K562 (cell line): ENCODE results near the gene RIOK3. TPM values are rescaled to one million over a fixed set of nuclear protein-coding genes. Genes with fewer than 3 reads are reported as not detected.

Source experiments
- ASH1L ChIP-seq: fragments of 450-650 bp; IDR thresholded peaks from 2 replicates; pipeline ENCODE4 v1.6.1; 2018; ENCODE audit warnings: borderline replicate concordance, mild to moderate bottlenecking, low read depth; ENCODE audit not compliant: partially characterized antibody
- CEBPG ChIP-seq, 3 experiments: fragments of 200-800 bp in 1 of 3; sonication (Bioruptor generic) in 1 of 3; sonication (generic) in 1 of 3; formaldehyde crosslinking in 1 of 3; IDR thresholded peaks in 2 of 3; conservative IDR thresholded peaks in 1 of 3; 2 replicates each; pipeline versions ENCODE4 v1.6.1 to v1.8.0; 2016 to 2022; ENCODE audit warnings: missing compliant biosample characterization in 2 of 3, missing genetic modification characterization in 2 of 3, mild to moderate bottlenecking in 1 of 3, missing genetic modification reagents in 1 of 3
- CHD2 ChIP-seq: IDR thresholded peaks from 2 replicates; pipeline ENCODE4 v1.6.1; 2011; ENCODE audit warnings: low read depth, low read length
- DDX20 ChIP-seq: fragments of 450-650 bp; IDR thresholded peaks from 2 replicates; pipeline ENCODE4 v1.6.1; 2016; ENCODE audit warnings: missing genetic modification characterization, low read depth, mild to moderate bottlenecking, missing compliant biosample characterization, moderate library complexity
- HMG20A ChIP-seq: fragments of 450-650 bp; formaldehyde crosslinking; conservative IDR thresholded peaks from 2 replicates; pipeline ENCODE4 v1.4.0; 2020; ENCODE audit warnings: mild to moderate bottlenecking, mixed read lengths
- HNRNPUL1 ChIP-seq: fragments of 200-400 bp; formaldehyde crosslinking; IDR thresholded peaks from 2 replicates; pipeline ENCODE4 v1.6.1; 2017; ENCODE audit warnings: low read length
- KLF10 ChIP-seq: fragments of 250-450 bp; sonication (Bioruptor Pico); IDR thresholded peaks from 2 replicates; pipeline ENCODE4 v1.6.1; 2021; ENCODE audit warnings: matching md5 sums
- MEIS2 ChIP-seq: fragments of 450-650 bp; IDR thresholded peaks from 2 replicates; pipeline ENCODE4 v1.6.1; 2014; ENCODE audit warnings: mild to moderate bottlenecking; ENCODE audit not compliant: partially characterized antibody
- PPARD ChIP-seq: fragments of 250-450 bp; sonication (Bioruptor Pico); IDR thresholded peaks from 2 replicates; pipeline ENCODE4 v1.8.0; 2022; ENCODE audit warnings: inconsistent platforms, mild to moderate bottlenecking, moderate library complexity
- PTBP1 ChIP-seq: fragments of 200-400 bp; formaldehyde crosslinking; IDR thresholded peaks from 2 replicates; pipeline ENCODE4 v1.6.1; 2017; ENCODE audit warnings: low read depth, low read length
- RHOXF2B ChIP-seq: fragments of 250-450 bp; sonication (Bioruptor Pico); conservative IDR thresholded peaks from 2 replicates; pipeline ENCODE4 v1.5.1; 2021
- SIN3A ChIP-seq, 2 experiments: fragments of 150-350 bp in 1 of 2; IDR thresholded peaks; 2 replicates each; pipeline ENCODE4 v1.6.1; 2011 to 2016; ENCODE audit warnings: borderline replicate concordance in 2 of 2, low read depth in 2 of 2, low read length in 2 of 2, mild to moderate bottlenecking in 2 of 2, moderate library complexity in 2 of 2; ENCODE audit not compliant: control insufficient read depth in 1 of 2
- SMARCB1 ChIP-seq: IDR thresholded peaks from 2 replicates; pipeline ENCODE4 v1.6.1; 2011; ENCODE audit warnings: improper control_type of control experiment, low read depth; ENCODE audit not compliant: insufficient read length
- STAT5B ChIP-seq: fragments of 250-450 bp; sonication (Bioruptor Pico); IDR thresholded peaks from 2 replicates; pipeline ENCODE4 v1.8.0; 2021; ENCODE audit warnings: mild to moderate bottlenecking, inconsistent platforms
- TRIM24 ChIP-seq, 2 experiments: fragments of 450-650 bp; IDR thresholded peaks; 2 replicates each; pipeline ENCODE4 v1.6.1; 2016
- ZBTB17 ChIP-seq: fragments of 450-650 bp; formaldehyde crosslinking; IDR thresholded peaks from 2 replicates; pipeline ENCODE4 v1.4.0; 2020; ENCODE audit warnings: mild to moderate bottlenecking
- ZBTB8A ChIP-seq: fragments of 450-650 bp; IDR thresholded peaks from 2 replicates; pipeline ENCODE4 v1.6.1; 2018; ENCODE audit warnings: mild to moderate bottlenecking, moderate library complexity; ENCODE audit not compliant: partially characterized antibody
- ZNF143 ChIP-seq: sonication (generic); formaldehyde crosslinking; IDR thresholded peaks from 2 replicates; pipeline ENCODE4 v1.9.0; 2022; ENCODE audit warnings: mild to moderate bottlenecking, missing genetic modification reagents
- ZNF175 ChIP-seq: fragments of 200-800 bp; sonication (Bioruptor generic); IDR thresholded peaks from 2 replicates; pipeline ENCODE4 v1.6.1; 2016; ENCODE audit warnings: low read depth, mild to moderate bottlenecking, missing genetic modification characterization, missing compliant biosample characterization
- ZNF76 ChIP-seq: fragments of 250-450 bp; sonication (Bioruptor Pico); IDR thresholded peaks from 2 replicates; pipeline ENCODE4 v1.4.0; 2020; ENCODE audit warnings: mild to moderate bottlenecking, moderate library complexity, borderline replicate concordance
- ZNF79 ChIP-seq: fragments of 250-450 bp; sonication (Bioruptor Pico); IDR thresholded peaks from 2 replicates; pipeline ENCODE4 v1.4.0; 2020; ENCODE audit warnings: low read depth, mild to moderate bottlenecking, moderate library complexity
- polyA plus RNA-seq, 8 experiments: library from polyadenylated mRNA; depleted of rRNA in 4 of 8; stranded (reverse) in 5 of 8; unstranded in 3 of 8; fragments of >200 nt; fragmentation: Nextera tagmentation in 2 of 8; fragmentation: Illumina TruSeq in 1 of 8; extraction: Ambion mirVana in 2 of 8; extraction: Trizol in 1 of 8; gene quantifications; 2 replicates each; pipeline versions ENCODE4 v1.2.1 to v1.2.3, GENCODE V29; 2011 to 2014; ENCODE audit warnings: inconsistent platforms in 1 of 8, missing spikeins in 1 of 8
- total RNA-seq, 7 experiments: library from RNA; depleted of rRNA in 6 of 7; stranded (reverse); fragments of >200 nt in 6 of 7; fragmentation: Illumina TruSeq in 2 of 7; extraction: Trizol in 2 of 7; gene quantifications; 2 replicates each; pipeline versions ENCODE4 v1.2.1 to v1.2.3, GENCODE V29; 2011 to 2021; ENCODE audit warnings: low replicate concordance in 1 of 7
- TF ChIP-seq, protein P1 (sequence below): fragments of 250-450 bp; sonication (Bioruptor Pico); IDR thresholded peaks from 2 replicates; pipeline ENCODE4 v1.4.0; 2020; ENCODE audit warnings: borderline replicate concordance
- TF ChIP-seq, protein P2 (sequence below): fragments of 450-650 bp; IDR thresholded peaks from 2 replicates; pipeline ENCODE4 v1.6.1; 2016; ENCODE audit warnings: antibody characterized with exemption

The RIOK3 gene
- total and polyA plus RNA-seq, 9 of the 15 experiments (the other 6 are each of a cell fraction or from before 2014, with no cell fraction given), result 21.4 to 89.5 (median 62.9) TPM

DNA sequence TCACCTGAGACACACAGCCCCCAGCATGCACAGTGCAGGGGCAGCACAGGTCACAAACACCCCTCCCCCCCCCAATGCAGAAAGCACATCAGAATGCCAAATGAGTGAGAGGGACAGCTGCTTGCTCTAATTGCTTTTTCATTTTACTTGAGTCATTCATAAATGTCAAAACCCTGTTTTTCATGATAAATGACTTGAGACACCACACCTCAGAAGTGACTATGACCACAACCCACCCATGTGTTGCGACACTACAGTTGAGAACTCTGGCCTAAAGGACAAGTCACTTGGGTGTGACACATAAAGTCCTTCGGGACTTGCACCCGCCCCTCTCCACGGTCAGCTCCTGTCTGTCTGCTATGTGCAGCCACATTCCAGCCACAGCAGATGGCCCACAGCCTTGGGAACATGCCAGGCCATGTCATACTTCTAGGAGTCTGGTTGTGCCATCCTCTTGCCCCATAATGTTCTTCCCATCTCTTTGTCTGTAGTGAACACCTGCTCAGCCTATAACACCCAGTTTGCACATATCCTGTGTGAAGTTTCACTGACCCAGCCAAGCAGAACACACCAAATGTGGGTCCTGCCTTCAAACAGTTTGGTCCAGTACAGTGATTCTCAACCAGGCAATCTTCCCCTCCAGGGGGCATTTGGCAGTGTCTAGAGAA, 30.2 kb upstream of the RIOK3 start (continued):
- TF ChIP-seq ASH1L, result no peak
- TF ChIP-seq SIN3A (IDR thresholded peaks at IDR 0.05; ENCODE audit: borderline replicate concordance in 2 of 2, control insufficient read depth in 1 of 2, low read depth in 2 of 2, low read length in 2 of 2), result peak; percentile 38 to 65; a peak in 2 of 4 replicates
- TF ChIP-seq HMG20A (CRISPR knock-in tag), result no peak
- no peak for TF ChIP-seq HNRNPUL1
- TF ChIP-seq, protein P1, sequence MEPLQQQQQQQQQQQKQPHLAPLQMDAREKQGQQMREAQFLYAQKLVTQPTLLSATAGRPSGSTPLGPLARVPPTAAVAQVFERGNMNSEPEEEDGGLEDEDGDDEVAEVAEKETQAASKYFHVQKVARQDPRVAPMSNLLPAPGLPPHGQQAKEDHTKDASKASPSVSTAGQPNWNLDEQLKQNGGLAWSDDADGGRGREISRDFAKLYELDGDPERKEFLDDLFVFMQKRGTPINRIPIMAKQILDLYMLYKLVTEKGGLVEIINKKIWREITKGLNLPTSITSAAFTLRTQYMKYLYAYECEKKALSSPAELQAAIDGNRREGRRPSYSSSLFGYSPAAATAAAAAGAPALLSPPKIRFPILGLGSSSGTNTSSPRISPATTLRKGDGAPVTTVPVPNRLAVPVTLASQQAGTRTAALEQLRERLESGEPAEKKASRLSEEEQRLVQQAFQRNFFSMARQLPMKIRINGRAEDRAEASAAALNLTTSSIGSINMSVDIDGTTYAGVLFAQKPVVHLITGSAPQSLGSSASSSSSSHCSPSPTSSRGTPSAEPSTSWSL (CRISPR knock-in tag), result no peak
- no peak for TF ChIP-seq CHD2
- TF ChIP-seq ZNF79 (CRISPR knock-in tag), result no peak
- TF ChIP-seq ZNF76 (CRISPR knock-in tag), result no peak
- no peak for TF ChIP-seq SMARCB1
- TF ChIP-seq PTBP1, result no peak
- TF ChIP-seq RHOXF2B (CRISPR knock-in tag), result no peak
- TF ChIP-seq KLF10 (CRISPR knock-in tag), result no peak
- TF ChIP-seq, protein P2, sequence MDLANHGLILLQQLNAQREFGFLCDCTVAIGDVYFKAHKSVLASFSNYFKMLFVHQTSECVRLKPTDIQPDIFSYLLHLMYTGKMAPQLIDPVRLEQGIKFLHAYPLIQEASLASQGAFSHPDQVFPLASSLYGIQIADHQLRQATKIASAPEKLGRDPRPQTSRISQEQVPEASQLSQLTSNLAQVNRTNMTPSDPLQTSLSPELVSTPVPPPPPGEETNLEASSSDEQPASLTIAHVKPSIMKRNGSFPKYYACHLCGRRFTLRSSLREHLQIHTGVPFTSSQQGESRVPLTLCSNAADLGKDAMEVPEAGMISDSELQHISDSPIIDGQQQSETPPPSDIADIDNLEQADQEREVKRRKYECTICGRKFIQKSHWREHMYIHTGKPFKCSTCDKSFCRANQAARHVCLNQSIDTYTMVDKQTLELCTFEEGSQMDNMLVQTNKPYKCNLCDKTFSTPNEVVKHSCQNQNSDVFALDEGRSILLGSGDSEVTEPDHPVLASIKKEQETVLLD, result peak; percentile 30; the same call in 1 of the 2 replicates
- no peak for TF ChIP-seq PPARD
- TF ChIP-seq MEIS2, result peak; percentile 100
- TF ChIP-seq ZBTB8A, result no peak
- no peak for TF ChIP-seq DDX20 (tag)
- TF ChIP-seq ZNF175 (CRISPR knock-in tag), result no peak
- no peak for TF ChIP-seq STAT5B
- TF ChIP-seq TRIM24 (IDR thresholded peaks at IDR 0.05), result peak; percentile 79 to 88
- TF ChIP-seq ZNF143, result no peak
- TF ChIP-seq ZBTB17 (CRISPR knock-in tag), result no peak
- TF ChIP-seq CEBPG (CRISPR knock-in tag; IDR thresholded peaks at IDR 0.05), result peak; percentile 97
- peak; percentile 98 for TF ChIP-seq CEBPG (tag; conservative IDR thresholded peaks at IDR 0.05 in 1 of 2, IDR thresholded peaks at IDR 0.05 in 1 of 2)
